ENCODE data around the gene TAL2. TPM values are rescaled to one million over a fixed set of nuclear protein-coding genes. Genes with fewer than 3 reads are reported as not detected.

Gene TAL2
- polyA plus RNA-seq, 1 of the 3 experiments (the other 2 are of a cell fraction): 0.15 TPM

GRCh38 chr9:105678781-105679180 lies 16.5 kb downstream of the TAL2 start:
- Histone ChIP-seq H3K36me3 (replicated peaks in 1 of 2; ENCODE audit: control insufficient read depth in 1 of 2, insufficient read depth in 2 of 2, low read length in 1 of 2) (no peaks in the 10 kb centered on the region), H2AFZ (ENCODE audit: low read depth) (no peak overlapping the region), H3K4me2 (no peak overlapping the region), H3K9me3 (no peaks in the 10 kb centered on the region), H3F3A (replicated peaks; ENCODE audit: insufficient read depth) (no peaks in the 10 kb centered on the region), H3K4me1 (ENCODE audit: control insufficient read depth in 1 of 2, insufficient read depth in 2 of 2, low read depth in 1 of 2, low read length in 1 of 2) (no peaks in the 10 kb centered on the region; a peak in 1 of 4 replicates), H4K20me1 (ENCODE audit: insufficient read depth) (no peaks in the 10 kb centered on the region), H3K27me3 (ENCODE audit: insufficient read depth) (no peaks in the 10 kb centered on the region), H3K79me2 (ENCODE audit: insufficient read depth) (no peaks in the 10 kb centered on the region), H3K9ac (no peak overlapping the region), H3K9me2 (no peaks in the 10 kb centered on the region), H3K4me3 (ENCODE audit: low read depth in 2 of 2, low read length in 1 of 2) (no peak overlapping the region), H3K27ac (ENCODE audit: low read depth in 2 of 2, low read length in 1 of 2) (no peak overlapping the region)
- no peak for TF ChIP-seq RXRA (IDR thresholded peaks at IDR 0.05; ENCODE audit: borderline replicate concordance, low read depth)
- TF ChIP-seq EP300 (IDR thresholded peaks at IDR 0.05; ENCODE audit: borderline replicate concordance in 1 of 2, low read depth in 1 of 2, low read length in 1 of 2): no peak
- TF ChIP-seq SMC3 (IDR thresholded peaks at IDR 0.05; ENCODE audit: low read depth, low read length): no peak
- no peak for TF ChIP-seq MEF2A (IDR thresholded peaks at IDR 0.05; ENCODE audit: borderline replicate concordance, low read depth)
- TF ChIP-seq GATA2 (CRISPR knock-in tag; IDR thresholded peaks at IDR 0.05): no peak
- TF ChIP-seq TEAD4 (IDR thresholded peaks at IDR 0.05; ENCODE audit: borderline replicate concordance, insufficient read depth): no peak
- TF ChIP-seq RAD21 (IDR thresholded peaks at IDR 0.05; ENCODE audit: low read length): no peak
- TF ChIP-seq FOXJ3 (CRISPR knock-in tag; IDR thresholded peaks at IDR 0.05): no peak
- no peak for TF ChIP-seq NFIC (IDR thresholded peaks at IDR 0.05; ENCODE audit: borderline replicate concordance)
- no peak for TF ChIP-seq CHD2 (IDR thresholded peaks at IDR 0.05; ENCODE audit: low read length, partially characterized antibody)
- POLR2A ChIA-PET: no interaction called here
- CTCF ChIA-PET: interaction anchor here (0.6 to 1.7 kb wide), 4 partner anchors 9 to 208 kb away, joined by 3 to 4 read pairs (median 3); no protein-coding TSS in a partner anchor
- WGBS (ENCODE audit: low lambda C conversion rate): 39% methylated on average over 1 of the region's 1 CpG
- DNase-seq: no peak

- no peak overlapping the region for H3K27ac ChIP-seq (ENCODE audit: low read depth in 2 of 2, low read length in 1 of 2)
- H3K4me1 ChIP-seq (ENCODE audit: control insufficient read depth in 1 of 2, insufficient read depth in 2 of 2, low read depth in 1 of 2, low read length in 1 of 2): no peaks in the 10 kb centered on the region; a peak in 1 of 4 replicates
- H3K36me3 ChIP-seq (replicated peaks in 1 of 2; ENCODE audit: control insufficient read depth in 1 of 2, insufficient read depth in 2 of 2, low read length in 1 of 2): no peaks in the 10 kb centered on the region
- POLR2A ChIA-PET: no interaction called here
- H3K27me3 ChIP-seq (ENCODE audit: insufficient read depth): no peaks in the 10 kb centered on the region
- no peak for DNase-seq
- no peaks in the 10 kb centered on the region for H3F3A ChIP-seq (replicated peaks; ENCODE audit: insufficient read depth)
- no peaks in the 10 kb centered on the region for H3K9me3 ChIP-seq
- H3K9ac ChIP-seq: no peak overlapping the region
- H3K4me2 ChIP-seq: no peak overlapping the region
- H3K9me2 ChIP-seq: no peaks in the 10 kb centered on the region
- no peak overlapping the region for H3K4me3 ChIP-seq (ENCODE audit: low read depth in 2 of 2, low read length in 1 of 2)
- TF ChIP-seq, protein P1, sequence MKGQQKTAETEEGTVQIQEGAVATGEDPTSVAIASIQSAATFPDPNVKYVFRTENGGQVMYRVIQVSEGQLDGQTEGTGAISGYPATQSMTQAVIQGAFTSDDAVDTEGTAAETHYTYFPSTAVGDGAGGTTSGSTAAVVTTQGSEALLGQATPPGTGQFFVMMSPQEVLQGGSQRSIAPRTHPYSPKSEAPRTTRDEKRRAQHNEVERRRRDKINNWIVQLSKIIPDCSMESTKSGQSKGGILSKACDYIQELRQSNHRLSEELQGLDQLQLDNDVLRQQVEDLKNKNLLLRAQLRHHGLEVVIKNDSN (IDR thresholded peaks at IDR 0.05; ENCODE audit: borderline replicate concordance, low read depth): no peak
- TF ChIP-seq JUND (IDR thresholded peaks at IDR 0.05): no peak
- TF ChIP-seq, protein P2, sequence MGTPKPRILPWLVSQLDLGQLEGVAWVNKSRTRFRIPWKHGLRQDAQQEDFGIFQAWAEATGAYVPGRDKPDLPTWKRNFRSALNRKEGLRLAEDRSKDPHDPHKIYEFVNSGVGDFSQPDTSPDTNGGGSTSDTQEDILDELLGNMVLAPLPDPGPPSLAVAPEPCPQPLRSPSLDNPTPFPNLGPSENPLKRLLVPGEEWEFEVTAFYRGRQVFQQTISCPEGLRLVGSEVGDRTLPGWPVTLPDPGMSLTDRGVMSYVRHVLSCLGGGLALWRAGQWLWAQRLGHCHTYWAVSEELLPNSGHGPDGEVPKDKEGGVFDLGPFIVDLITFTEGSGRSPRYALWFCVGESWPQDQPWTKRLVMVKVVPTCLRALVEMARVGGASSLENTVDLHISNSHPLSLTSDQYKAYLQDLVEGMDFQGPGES (IDR thresholded peaks at IDR 0.05; ENCODE audit: low read depth, low read length): no peak
- no peak for TF ChIP-seq RAD21 (IDR thresholded peaks at IDR 0.05; ENCODE audit: low read length)
- no peak for TF ChIP-seq MEF2A (IDR thresholded peaks at IDR 0.05; ENCODE audit: borderline replicate concordance, low read depth)
- no peak for TF ChIP-seq ELF1 (IDR thresholded peaks at IDR 0.05)
- no peak for TF ChIP-seq TEAD4 (IDR thresholded peaks at IDR 0.05; ENCODE audit: borderline replicate concordance, insufficient read depth)
- no peak for TF ChIP-seq SIN3A (IDR thresholded peaks at IDR 0.05; ENCODE audit: borderline replicate concordance, low read depth, low read length)
- CTCF ChIA-PET: interaction anchor here (0.6 to 2.4 kb wide), 3 partner anchors 11 to 208 kb away, joined by 3 to 10 read pairs (median 3); no protein-coding TSS in a partner anchor
- H3K79me2 ChIP-seq (ENCODE audit: insufficient read depth): no peaks in the 10 kb centered on the region
- WGBS (ENCODE audit: low lambda C conversion rate): 73% methylated on average over 8 of the region's 8 CpGs
- no peak overlapping the region for H2AFZ ChIP-seq (ENCODE audit: low read depth)
- H4K20me1 ChIP-seq (ENCODE audit: insufficient read depth): no peaks in the 10 kb centered on the region
Measured at GRCh38 chr9:105679257-105680022, 17.2 kb downstream of the TAL2 start.
